Panc1 (cell line): ENCODE data around the gene TMSB10. TPM values are rescaled to one million over a fixed set of nuclear protein-coding genes. Genes with fewer than 3 reads are reported as not detected.

Experiments used
- ATAC-seq: fragments of 200-7000 bp; cut with Tn5 transposase; 2 replicates; pipeline ENCODE4 v1.9.1; 2020; ENCODE audit warnings: mild to moderate bottlenecking, moderate library complexity
- BruUV-seq: library from RNA; stranded (reverse); fragments of 400-500 nt; replicated peaks from 2 replicates; lab custom pipeline; 2021; lab: Mats Ljungman, UMichigan
- CTCF ChIA-PET: fragments of 300-600 bp; sonication (Branson Sonifier 250); formaldehyde crosslinking; loops from one replicate; lab custom pipeline; 2022; ENCODE audit warnings: antibody characterized with exemption; lab: Charles Lee
- POLR2A ChIA-PET: fragments of 300-600 bp; sonication (Branson Sonifier 250); formaldehyde crosslinking; loops from one replicate; lab custom pipeline; 2022; ENCODE audit warnings: antibody characterized with exemption; lab: Charles Lee
- DNase-seq: peaks from one replicate; pipeline ENCODE4 v3.0.0-alpha.2; 2010; ENCODE audit warnings: low read depth, low spot score
- H3K27ac ChIP-seq: 2 replicates; pipeline ENCODE4 v1.5.1; 2011; ENCODE audit warnings: mild to moderate bottlenecking, low read length, inconsistent platforms
- H3K27me3 ChIP-seq: fragments of 200-500 bp; sonication (Bioruptor generic); 2 replicates; pipeline ENCODE4 v1.6.0; 2014; ENCODE audit warnings: low read length, inconsistent platforms; ENCODE audit not compliant: control insufficient read depth, insufficient read depth
- H3K36me3 ChIP-seq: fragments of 200-500 bp; sonication (Bioruptor generic); 2 replicates; pipeline ENCODE4 v1.5.1; 2014; ENCODE audit warnings: inconsistent platforms, mild to moderate bottlenecking, low read length, moderate library complexity; ENCODE audit not compliant: control insufficient read depth, insufficient read depth
- H3K4me1 ChIP-seq: 2 replicates; pipeline ENCODE4 v1.5.1; 2011; ENCODE audit warnings: inconsistent platforms, mild to moderate bottlenecking, low read length, moderate library complexity; ENCODE audit not compliant: control insufficient read depth, insufficient read depth
- H3K4me3 ChIP-seq, 2 experiments: 2 replicates each; pipeline ENCODE4 v1.5.1; 2011 to 2012; ENCODE audit warnings: low read depth in 2 of 2, low read length in 2 of 2, mild to moderate bottlenecking in 2 of 2, inconsistent platforms in 1 of 2, moderate library complexity in 1 of 2
- H3K9me3 ChIP-seq: fragments of 200-500 bp; sonication (Bioruptor generic); 2 replicates; pipeline ENCODE4 v1.5.1; 2014; ENCODE audit warnings: low read depth, mild to moderate bottlenecking, inconsistent platforms, low read length, moderate library complexity; ENCODE audit not compliant: control insufficient read depth, insufficient read depth
- POLR2AphosphoS5 ChIP-seq: IDR thresholded peaks from 2 replicates; pipeline ENCODE4 v1.6.1; 2012; ENCODE audit warnings: mild to moderate bottlenecking, low read depth, low read length, moderate library complexity
- SIN3A ChIP-seq: IDR thresholded peaks from 2 replicates; pipeline ENCODE4 v1.6.1; 2012; ENCODE audit warnings: low read depth, mild to moderate bottlenecking, low read length, moderate library complexity, borderline replicate concordance; ENCODE audit not compliant: insufficient read depth
- TCF7L2 ChIP-seq: IDR thresholded peaks from 2 replicates; pipeline ENCODE4 v1.6.1; 2011; ENCODE audit warnings: mild to moderate bottlenecking, low read depth, low read length, inconsistent platforms
- in situ Hi-C: cut with HindIII; loops from 2 replicates; pipeline ENCODE4 v1.10.0; 2016; ENCODE audit warnings: low sequenced_read_pairs, low pct_unique_long_range_greater_than_20kb
- intact Hi-C: fragments of 100-400 bp; cut with micrococcal nuclease; formaldehyde crosslinking; loops from one replicate; pipeline ENCODE4 v1.10.0; 2022; ENCODE audit not compliant: unreplicated experiment
- total RNA-seq: library from RNA; stranded (reverse); gene quantifications from one replicate; pipeline ENCODE4 v1.2.1, GENCODE V29; 2021; ENCODE audit not compliant: unreplicated experiment
- TF ChIP-seq, protein P1 (sequence below): fragments of 450-650 bp; IDR thresholded peaks from 2 replicates; pipeline ENCODE4 v1.5.1; 2017; ENCODE audit warnings: mild to moderate bottlenecking
- TF ChIP-seq, protein P2 (sequence below), 2 experiments: IDR thresholded peaks; 2 replicates each; pipeline ENCODE4 v1.6.1; 2011 to 2012; ENCODE audit warnings: low read depth in 2 of 2, control low read depth in 1 of 2, low read length in 1 of 2, mild to moderate bottlenecking in 1 of 2, moderate library complexity in 1 of 2; ENCODE audit not compliant: insufficient read depth in 1 of 2

Gene TMSB10
- total RNA-seq, 1 experiment from 2014 or later = 1,916 TPM

DNA sequence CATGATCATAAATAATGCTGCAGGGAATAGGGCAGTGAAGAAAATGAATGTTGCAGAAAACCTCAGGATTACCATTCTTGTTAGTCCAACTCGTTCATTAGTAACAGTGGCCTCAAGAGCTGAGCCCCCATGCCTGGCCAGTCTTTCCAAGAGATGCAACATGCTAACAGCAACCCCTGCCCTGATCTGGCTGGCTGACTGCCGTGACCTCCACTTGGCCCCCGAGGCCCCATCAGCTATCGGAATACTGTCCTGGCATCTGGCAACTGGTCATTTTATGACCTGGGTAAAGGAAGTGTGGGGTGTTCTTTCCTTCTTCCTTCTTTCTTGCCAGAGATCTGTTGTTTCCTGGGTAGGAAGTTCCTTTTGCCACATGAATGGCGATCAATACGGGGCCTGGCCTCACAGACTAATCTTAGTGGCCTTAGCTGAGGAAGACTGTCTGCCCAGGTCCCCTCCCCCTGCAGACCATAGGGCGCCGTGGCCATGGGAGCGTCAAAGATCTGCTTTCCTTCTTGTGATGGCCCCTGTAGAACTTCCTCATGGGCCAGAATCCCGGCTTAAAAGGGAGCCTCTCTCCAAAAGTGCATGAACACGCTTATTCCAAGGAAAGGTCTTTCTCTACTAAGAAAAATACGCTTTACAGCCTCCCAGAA, 14.0 kb upstream of the TMSB10 start:
- H3K36me3 ChIP-seq = no peaks in the 10 kb centered on the region
- CTCF ChIA-PET = no interaction called here
- H3K27me3 ChIP-seq = no peaks in the 10 kb centered on the region
- POLR2A ChIA-PET = interaction anchor here (0.6 kb wide), 1 partner anchor 1553 kb away, joined by 3 read pairs; no protein-coding TSS in a partner anchor
- H3K9me3 ChIP-seq = no peaks in the 10 kb centered on the region
- in situ Hi-C loops = no loop called here
- DNase-seq (no peak), ATAC-seq (no peak)
- TF ChIP-seq POLR2AphosphoS5 = no peak
- TF ChIP-seq SIN3A = no peak
- TF ChIP-seq, protein P1, sequence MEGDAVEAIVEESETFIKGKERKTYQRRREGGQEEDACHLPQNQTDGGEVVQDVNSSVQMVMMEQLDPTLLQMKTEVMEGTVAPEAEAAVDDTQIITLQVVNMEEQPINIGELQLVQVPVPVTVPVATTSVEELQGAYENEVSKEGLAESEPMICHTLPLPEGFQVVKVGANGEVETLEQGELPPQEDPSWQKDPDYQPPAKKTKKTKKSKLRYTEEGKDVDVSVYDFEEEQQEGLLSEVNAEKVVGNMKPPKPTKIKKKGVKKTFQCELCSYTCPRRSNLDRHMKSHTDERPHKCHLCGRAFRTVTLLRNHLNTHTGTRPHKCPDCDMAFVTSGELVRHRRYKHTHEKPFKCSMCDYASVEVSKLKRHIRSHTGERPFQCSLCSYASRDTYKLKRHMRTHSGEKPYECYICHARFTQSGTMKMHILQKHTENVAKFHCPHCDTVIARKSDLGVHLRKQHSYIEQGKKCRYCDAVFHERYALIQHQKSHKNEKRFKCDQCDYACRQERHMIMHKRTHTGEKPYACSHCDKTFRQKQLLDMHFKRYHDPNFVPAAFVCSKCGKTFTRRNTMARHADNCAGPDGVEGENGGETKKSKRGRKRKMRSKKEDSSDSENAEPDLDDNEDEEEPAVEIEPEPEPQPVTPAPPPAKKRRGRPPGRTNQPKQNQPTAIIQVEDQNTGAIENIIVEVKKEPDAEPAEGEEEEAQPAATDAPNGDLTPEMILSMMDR = no peak
- no peak for TF ChIP-seq TCF7L2
- TF ChIP-seq, protein P2, sequence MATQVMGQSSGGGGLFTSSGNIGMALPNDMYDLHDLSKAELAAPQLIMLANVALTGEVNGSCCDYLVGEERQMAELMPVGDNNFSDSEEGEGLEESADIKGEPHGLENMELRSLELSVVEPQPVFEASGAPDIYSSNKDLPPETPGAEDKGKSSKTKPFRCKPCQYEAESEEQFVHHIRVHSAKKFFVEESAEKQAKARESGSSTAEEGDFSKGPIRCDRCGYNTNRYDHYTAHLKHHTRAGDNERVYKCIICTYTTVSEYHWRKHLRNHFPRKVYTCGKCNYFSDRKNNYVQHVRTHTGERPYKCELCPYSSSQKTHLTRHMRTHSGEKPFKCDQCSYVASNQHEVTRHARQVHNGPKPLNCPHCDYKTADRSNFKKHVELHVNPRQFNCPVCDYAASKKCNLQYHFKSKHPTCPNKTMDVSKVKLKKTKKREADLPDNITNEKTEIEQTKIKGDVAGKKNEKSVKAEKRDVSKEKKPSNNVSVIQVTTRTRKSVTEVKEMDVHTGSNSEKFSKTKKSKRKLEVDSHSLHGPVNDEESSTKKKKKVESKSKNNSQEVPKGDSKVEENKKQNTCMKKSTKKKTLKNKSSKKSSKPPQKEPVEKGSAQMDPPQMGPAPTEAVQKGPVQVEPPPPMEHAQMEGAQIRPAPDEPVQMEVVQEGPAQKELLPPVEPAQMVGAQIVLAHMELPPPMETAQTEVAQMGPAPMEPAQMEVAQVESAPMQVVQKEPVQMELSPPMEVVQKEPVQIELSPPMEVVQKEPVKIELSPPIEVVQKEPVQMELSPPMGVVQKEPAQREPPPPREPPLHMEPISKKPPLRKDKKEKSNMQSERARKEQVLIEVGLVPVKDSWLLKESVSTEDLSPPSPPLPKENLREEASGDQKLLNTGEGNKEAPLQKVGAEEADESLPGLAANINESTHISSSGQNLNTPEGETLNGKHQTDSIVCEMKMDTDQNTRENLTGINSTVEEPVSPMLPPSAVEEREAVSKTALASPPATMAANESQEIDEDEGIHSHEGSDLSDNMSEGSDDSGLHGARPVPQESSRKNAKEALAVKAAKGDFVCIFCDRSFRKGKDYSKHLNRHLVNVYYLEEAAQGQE (IDR thresholded peaks at IDR 0.05; ENCODE audit: insufficient read depth in 1 of 2, low read depth in 2 of 2, low read length in 1 of 2) = no peak
- intact Hi-C loops = no loop called here
- BruUV-seq = no TSS peak
- no peaks in the 10 kb centered on the region for H3K4me1 ChIP-seq
- no peak overlapping the region for H3K4me3 ChIP-seq
- H3K27ac ChIP-seq = no peak overlapping the region

GRCh38 chr2:84894131-84894586, 11.3 kb upstream of the TMSB10 start:
- H3K27me3 ChIP-seq = no peaks in the 10 kb centered on the region
- no peaks in the 10 kb centered on the region for H3K4me1 ChIP-seq
- H3K36me3 ChIP-seq = no peaks in the 10 kb centered on the region
- TF ChIP-seq SIN3A (no peak), POLR2AphosphoS5 (no peak), TCF7L2 (no peak)
- TF ChIP-seq, protein P2 (IDR thresholded peaks at IDR 0.05; ENCODE audit: insufficient read depth in 1 of 2, low read depth in 2 of 2, low read length in 1 of 2) = no peak
- TF ChIP-seq, protein P1 = no peak
- no peak overlapping the region for H3K27ac ChIP-seq
- H3K9me3 ChIP-seq = no peaks in the 10 kb centered on the region
- ATAC-seq (peak; percentile 40), DNase-seq (no peak)
- ChIA-PET POLR2A (no interaction called here), CTCF (interaction anchor here (0.7 kb wide), 1 partner anchor 44 kb away, joined by 3 read pairs; no protein-coding TSS in a partner anchor)
- in situ Hi-C loops = no loop called here
- no TSS peak for BruUV-seq
- no peak overlapping the region for H3K4me3 ChIP-seq
- intact Hi-C loops = no loop called here
